ENCODE results near the gene RCVRN.

DNA sequence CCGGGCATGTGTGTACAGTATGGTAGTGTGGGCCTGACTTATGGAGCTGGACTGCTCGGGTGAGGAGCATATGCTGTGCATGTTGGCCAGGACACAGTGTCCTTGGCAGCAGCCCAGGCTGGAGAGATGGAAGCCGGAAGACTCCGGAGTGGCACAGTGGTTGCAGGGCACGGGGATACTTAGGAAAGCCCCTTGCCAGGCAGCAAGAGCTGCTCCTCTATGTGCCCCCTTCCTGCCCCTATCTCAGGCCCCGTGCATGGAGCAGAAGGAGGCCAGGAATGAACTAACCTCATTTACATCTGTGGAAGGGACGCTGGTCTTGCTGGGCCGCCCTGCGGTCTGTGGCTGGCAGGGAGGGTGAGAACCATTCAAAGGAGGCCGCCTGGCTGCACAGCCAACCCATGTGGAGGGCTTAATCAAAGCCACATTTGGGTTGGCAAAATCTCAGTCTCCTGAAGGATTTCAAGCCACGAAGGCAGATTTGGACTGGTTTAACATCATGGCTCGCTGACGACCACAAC, 32.2 kb upstream of the RCVRN start:
- TF ChIP-seq ZBTB7A (IDR thresholded peaks at IDR 0.05; ENCODE audit: low read depth), result no peak
- no peak for TF ChIP-seq TAF1 (IDR thresholded peaks at IDR 0.05; ENCODE audit: low read depth)

Measured in Ishikawa (cell line).